ENCODE measurements around the gene EDIL3.

- TF ChIP-seq CTCF (IDR thresholded peaks at IDR 0.05) = no peak
- no peak for TF ChIP-seq POLR2A (IDR thresholded peaks at IDR 0.05)
- no peak for TF ChIP-seq EP300 (IDR thresholded peaks at IDR 0.05)
These were observed 452.7 kb downstream of the EDIL3 start for GRCh38 chr5:83931969-83932368.

Data from tibial nerve (tissue), 4 donors.